OCI-LY1 (cell line): ENCODE data around the gene CHN1.

Experiments
- EZH2 ChIP-seq: fragments of 200-600 bp; sonication (generic), shearing (Covaris generic); IDR thresholded peaks from 2 replicates; pipeline ENCODE4 v1.8.0; 2017; ENCODE audit warnings: borderline replicate concordance, mixed run types, mild to moderate bottlenecking, antibody characterized with exemption, low read length, moderate library complexity, mixed read lengths
- TF ChIP-seq, protein P1 (sequence below): fragments of 200-600 bp; sonication (generic), shearing (Covaris generic); IDR thresholded peaks from 2 replicates; pipeline ENCODE4 v1.5.1; 2017; ENCODE audit warnings: mild to moderate bottlenecking, antibody characterized with exemption, low read length, moderate library complexity, mixed read lengths

DNA sequence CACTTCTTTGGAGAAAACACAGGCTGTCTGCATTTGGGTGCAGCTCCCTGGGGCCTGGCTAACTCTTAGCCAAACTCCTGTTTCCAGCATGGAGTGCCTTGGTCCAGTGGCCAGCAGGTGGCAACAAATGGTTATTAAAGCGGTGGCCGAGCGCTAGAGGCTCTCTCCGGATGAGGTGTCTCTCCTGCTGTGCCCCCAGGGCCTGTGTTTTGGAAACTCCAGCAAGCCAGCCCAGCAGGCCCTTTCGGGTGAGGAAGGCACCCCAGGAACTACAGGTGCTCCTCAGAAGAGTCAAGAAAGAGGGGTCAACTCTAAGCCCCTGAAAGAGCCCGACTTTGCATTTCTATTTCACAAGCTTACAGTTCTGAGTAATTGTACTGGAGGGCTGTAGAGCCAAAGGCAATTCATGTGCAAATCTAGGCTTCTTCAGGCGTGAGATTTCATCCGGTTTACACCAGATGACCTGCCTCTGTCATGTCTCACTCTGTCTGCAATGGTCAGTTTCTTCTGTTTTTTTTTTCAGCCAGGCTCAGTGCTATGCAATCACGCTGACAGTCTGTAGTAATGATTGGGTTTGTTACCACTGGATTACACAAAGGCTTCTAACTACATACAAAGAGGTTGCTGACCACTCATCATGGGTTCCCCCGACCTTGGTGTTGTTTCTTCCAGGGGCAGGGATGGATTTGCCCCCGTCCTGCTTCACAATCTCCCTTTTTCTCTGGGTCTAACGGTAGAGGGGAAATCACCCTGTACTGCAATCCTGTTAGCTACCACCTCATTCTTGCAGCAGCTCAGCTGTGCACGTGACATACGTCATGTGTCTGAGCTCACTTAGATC is 233.3 kb downstream of the CHN1 start:
- TF ChIP-seq, protein P1, sequence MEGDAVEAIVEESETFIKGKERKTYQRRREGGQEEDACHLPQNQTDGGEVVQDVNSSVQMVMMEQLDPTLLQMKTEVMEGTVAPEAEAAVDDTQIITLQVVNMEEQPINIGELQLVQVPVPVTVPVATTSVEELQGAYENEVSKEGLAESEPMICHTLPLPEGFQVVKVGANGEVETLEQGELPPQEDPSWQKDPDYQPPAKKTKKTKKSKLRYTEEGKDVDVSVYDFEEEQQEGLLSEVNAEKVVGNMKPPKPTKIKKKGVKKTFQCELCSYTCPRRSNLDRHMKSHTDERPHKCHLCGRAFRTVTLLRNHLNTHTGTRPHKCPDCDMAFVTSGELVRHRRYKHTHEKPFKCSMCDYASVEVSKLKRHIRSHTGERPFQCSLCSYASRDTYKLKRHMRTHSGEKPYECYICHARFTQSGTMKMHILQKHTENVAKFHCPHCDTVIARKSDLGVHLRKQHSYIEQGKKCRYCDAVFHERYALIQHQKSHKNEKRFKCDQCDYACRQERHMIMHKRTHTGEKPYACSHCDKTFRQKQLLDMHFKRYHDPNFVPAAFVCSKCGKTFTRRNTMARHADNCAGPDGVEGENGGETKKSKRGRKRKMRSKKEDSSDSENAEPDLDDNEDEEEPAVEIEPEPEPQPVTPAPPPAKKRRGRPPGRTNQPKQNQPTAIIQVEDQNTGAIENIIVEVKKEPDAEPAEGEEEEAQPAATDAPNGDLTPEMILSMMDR, result peak; percentile 79
- TF ChIP-seq EZH2, result no peak
